HL-60 (cell line): ENCODE results near the gene GAK.
"Not testable (repeated sequence)": the region's sequence is repeated elsewhere in the genome, so short reads cannot be mapped to it uniquely, and the experiment has no call there.

ENCODE experiments used
- DNase-seq, 2 experiments: peaks; one replicate each; pipeline ENCODE4 v3.0.0-alpha.2; 2010 to 2020; ENCODE audit warnings: low read depth in 1 of 2, low spot score in 1 of 2
- H3K27ac ChIP-seq: fragments of 250-450 bp; sonication (Bioruptor Pico); replicated peaks from 2 replicates; pipeline ENCODE4 v1.5.1; 2020; ENCODE audit warnings: mild to moderate bottlenecking, moderate library complexity
- H3K27me3 ChIP-seq: fragments of 250-450 bp; sonication (Bioruptor Pico); 2 replicates; pipeline ENCODE4 v1.5.1; 2021; ENCODE audit warnings: mild to moderate bottlenecking, moderate library complexity; ENCODE audit not compliant: insufficient read depth, poor library complexity, severe bottlenecking
- H3K4me3 ChIP-seq: replicated peaks from 2 replicates; pipeline ENCODE4 v1.5.1; 2011; ENCODE audit warnings: mild to moderate bottlenecking, control low read depth, low read length; ENCODE audit not compliant: insufficient read depth
- GABPA ChIP-seq: IDR thresholded peaks from 2 replicates; pipeline ENCODE4 v1.6.1; 2012; ENCODE audit warnings: low read depth
- POLR2AphosphoS5 ChIP-seq: IDR thresholded peaks from 2 replicates; pipeline ENCODE4 v1.6.1; 2012; ENCODE audit warnings: low read depth
- SPI1 ChIP-seq: IDR thresholded peaks from 2 replicates; pipeline ENCODE4 v1.6.1; 2012; ENCODE audit warnings: low read depth, mild to moderate bottlenecking, borderline replicate concordance
- TF ChIP-seq, protein P1 (sequence below): IDR thresholded peaks from one replicate; pipeline ENCODE4 v1.5.1; 2011; ENCODE audit warnings: low read length, control low read depth, inconsistent platforms; ENCODE audit not compliant: insufficient read depth
- TF ChIP-seq, protein P2 (sequence below): IDR thresholded peaks from 2 replicates; pipeline ENCODE4 v1.6.1; 2012; ENCODE audit warnings: low read depth; ENCODE audit not compliant: insufficient replicate concordance

GAK gene

DNA sequence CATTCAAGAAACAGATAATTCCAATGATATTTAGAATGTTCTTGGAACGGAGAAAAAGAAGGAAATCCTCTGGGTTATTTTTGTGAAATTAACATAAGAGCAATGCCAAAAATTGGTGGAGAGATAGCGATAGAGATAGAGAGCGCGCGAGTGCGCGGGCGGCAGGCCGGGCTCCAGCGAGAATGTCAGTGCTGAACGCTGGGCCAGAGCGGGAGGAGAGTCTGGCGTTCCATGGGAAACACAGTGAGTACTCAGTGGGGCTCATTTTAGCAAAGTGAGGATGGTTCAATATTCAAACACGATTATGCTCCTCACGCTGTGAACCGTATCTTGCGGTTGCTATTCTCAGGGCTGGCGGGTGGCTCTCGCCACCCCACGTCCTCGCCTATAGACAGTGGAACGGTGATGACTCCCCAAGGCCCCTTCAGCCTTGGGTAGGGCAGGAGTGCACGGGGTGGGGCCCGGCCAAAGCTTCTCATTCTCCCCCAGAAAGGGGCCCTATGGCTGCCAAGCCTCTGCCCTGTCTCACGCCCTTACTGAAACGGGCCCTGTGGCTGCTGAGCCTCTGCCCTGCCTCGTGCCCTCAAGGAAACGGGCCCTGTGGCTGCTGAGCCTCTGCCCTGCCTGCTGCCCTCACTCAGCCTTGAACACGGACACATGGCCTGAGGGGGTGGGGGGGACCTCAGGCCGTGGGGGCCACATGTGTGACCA is 123.1 kb downstream of the GAK start:
- Histone ChIP-seq H3K27ac (no peak overlapping the region), H3K4me3 (no peak overlapping the region), H3K27me3 (no peaks in the 10 kb centered on the region)
- DNase-seq, result no peak
- TF ChIP-seq, protein P1, sequence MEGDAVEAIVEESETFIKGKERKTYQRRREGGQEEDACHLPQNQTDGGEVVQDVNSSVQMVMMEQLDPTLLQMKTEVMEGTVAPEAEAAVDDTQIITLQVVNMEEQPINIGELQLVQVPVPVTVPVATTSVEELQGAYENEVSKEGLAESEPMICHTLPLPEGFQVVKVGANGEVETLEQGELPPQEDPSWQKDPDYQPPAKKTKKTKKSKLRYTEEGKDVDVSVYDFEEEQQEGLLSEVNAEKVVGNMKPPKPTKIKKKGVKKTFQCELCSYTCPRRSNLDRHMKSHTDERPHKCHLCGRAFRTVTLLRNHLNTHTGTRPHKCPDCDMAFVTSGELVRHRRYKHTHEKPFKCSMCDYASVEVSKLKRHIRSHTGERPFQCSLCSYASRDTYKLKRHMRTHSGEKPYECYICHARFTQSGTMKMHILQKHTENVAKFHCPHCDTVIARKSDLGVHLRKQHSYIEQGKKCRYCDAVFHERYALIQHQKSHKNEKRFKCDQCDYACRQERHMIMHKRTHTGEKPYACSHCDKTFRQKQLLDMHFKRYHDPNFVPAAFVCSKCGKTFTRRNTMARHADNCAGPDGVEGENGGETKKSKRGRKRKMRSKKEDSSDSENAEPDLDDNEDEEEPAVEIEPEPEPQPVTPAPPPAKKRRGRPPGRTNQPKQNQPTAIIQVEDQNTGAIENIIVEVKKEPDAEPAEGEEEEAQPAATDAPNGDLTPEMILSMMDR, result no peak
- TF ChIP-seq GABPA (no peak), POLR2AphosphoS5 (no peak), SPI1 (no peak)
- TF ChIP-seq, protein P2, sequence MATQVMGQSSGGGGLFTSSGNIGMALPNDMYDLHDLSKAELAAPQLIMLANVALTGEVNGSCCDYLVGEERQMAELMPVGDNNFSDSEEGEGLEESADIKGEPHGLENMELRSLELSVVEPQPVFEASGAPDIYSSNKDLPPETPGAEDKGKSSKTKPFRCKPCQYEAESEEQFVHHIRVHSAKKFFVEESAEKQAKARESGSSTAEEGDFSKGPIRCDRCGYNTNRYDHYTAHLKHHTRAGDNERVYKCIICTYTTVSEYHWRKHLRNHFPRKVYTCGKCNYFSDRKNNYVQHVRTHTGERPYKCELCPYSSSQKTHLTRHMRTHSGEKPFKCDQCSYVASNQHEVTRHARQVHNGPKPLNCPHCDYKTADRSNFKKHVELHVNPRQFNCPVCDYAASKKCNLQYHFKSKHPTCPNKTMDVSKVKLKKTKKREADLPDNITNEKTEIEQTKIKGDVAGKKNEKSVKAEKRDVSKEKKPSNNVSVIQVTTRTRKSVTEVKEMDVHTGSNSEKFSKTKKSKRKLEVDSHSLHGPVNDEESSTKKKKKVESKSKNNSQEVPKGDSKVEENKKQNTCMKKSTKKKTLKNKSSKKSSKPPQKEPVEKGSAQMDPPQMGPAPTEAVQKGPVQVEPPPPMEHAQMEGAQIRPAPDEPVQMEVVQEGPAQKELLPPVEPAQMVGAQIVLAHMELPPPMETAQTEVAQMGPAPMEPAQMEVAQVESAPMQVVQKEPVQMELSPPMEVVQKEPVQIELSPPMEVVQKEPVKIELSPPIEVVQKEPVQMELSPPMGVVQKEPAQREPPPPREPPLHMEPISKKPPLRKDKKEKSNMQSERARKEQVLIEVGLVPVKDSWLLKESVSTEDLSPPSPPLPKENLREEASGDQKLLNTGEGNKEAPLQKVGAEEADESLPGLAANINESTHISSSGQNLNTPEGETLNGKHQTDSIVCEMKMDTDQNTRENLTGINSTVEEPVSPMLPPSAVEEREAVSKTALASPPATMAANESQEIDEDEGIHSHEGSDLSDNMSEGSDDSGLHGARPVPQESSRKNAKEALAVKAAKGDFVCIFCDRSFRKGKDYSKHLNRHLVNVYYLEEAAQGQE, result no peak

DNA sequence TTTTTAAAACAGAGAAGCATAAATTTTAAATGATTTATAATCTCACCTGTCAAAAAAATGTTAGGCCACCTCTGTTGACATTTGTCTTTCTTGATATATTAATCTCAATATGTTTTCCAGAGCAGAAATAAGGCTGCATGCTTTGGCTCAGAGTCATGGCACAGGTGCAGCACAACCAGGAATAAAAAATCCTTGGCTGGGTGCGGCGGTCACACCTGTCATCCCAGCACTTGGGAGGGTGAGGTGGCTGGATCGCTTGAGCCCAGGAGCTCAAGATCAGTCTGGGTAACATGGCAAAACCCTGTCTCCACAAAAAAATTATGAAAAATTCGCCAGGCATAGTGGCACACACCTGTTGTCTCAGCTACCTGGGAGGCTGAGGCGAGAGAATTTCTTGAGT is 124.3 kb downstream of the GAK start:
- Histone ChIP-seq H3K27me3 (no peaks in the 10 kb centered on the region), H3K27ac (no peak overlapping the region), H3K4me3 (no peak overlapping the region)
- DNase-seq, result no peak
- no peak for TF ChIP-seq POLR2AphosphoS5
- TF ChIP-seq, protein P1, result no peak
- TF ChIP-seq, protein P2, result no peak
- TF ChIP-seq GABPA, result no peak
- TF ChIP-seq SPI1, result no peak

DNA sequence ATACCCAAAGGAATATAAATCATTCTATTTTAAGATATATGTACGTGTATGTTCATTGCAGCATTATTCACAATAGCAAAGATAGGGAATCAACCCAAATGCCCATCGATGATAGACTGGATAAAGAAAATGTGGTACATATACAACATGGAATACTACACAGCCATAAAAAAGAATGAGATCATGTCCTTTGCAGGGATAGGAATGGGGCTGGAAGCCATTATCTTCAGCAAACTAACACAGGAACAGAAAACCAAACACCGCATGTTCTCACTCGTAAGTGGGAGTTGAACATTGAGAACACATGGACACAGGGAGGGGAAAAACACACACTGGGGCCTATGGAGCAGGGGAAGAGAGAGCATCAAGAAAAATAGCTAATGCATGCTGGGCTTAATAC is 125.1 kb downstream of the GAK start:
- not testable (repeated sequence) for H3K4me3 ChIP-seq, H3K27me3 ChIP-seq, H3K27ac ChIP-seq, DNase-seq

DNA sequence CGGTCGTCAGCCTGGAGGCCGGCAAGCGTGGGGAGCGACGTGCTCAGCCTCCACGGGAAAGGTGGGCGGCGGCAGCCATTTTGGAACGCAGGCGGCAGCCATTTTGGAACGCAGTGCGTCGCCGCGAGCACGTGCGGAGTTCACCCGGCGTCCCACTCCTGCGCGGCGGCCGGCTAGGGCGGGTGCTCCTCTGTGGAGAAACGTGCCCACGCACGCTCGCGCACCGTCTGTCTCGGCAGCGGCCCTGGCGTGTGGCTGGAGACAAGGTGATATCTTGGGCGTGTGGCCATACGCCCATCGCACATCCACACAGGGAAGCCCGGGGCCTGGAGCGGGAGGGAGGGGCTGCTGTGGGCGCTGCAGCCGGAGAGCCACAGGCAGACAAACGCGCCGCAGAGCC is 127.3 kb downstream of the GAK start:
- Histone ChIP-seq H3K4me3 (no peak overlapping the region), H3K27ac (no peak overlapping the region), H3K27me3 (no peaks in the 10 kb centered on the region)
- DNase-seq, result no peak
- TF ChIP-seq GABPA (no peak), SPI1 (no peak), POLR2AphosphoS5 (no peak)
- TF ChIP-seq, protein P2, result no peak
- TF ChIP-seq, protein P1, result no peak
